Endothelial cell (in vitro differentiated cells): Measurements from ENCODE around the gene TANC2. TPM values are rescaled to one million over a fixed set of nuclear protein-coding genes. Genes with fewer than 3 reads are reported as not detected.

Source experiments
- DNase-seq: peaks from one replicate; pipeline ENCODE4 v3.0.0; 2021; ENCODE audit warnings: low spot score
- H3K27ac Mint-ChIP-seq: one replicate; pipeline ENCODE4 v1.8.0; 2021; ENCODE audit warnings: mixed read lengths, inconsistent platforms; ENCODE audit not compliant: unreplicated experiment
- H3K27me3 Mint-ChIP-seq: one replicate; pipeline ENCODE4 v1.8.0; 2021; ENCODE audit warnings: mild to moderate bottlenecking, moderate library complexity, mixed read lengths, inconsistent platforms; ENCODE audit not compliant: unreplicated experiment
- H3K36me3 Mint-ChIP-seq: one replicate; pipeline ENCODE4 v1.8.0; 2021; ENCODE audit warnings: mild to moderate bottlenecking, low read depth, mixed read lengths, inconsistent platforms; ENCODE audit not compliant: unreplicated experiment
- H3K4me1 Mint-ChIP-seq: one replicate; pipeline ENCODE4 v1.8.0; 2021; ENCODE audit warnings: mild to moderate bottlenecking, mixed read lengths, inconsistent platforms; ENCODE audit not compliant: unreplicated experiment
- H3K4me3 Mint-ChIP-seq: one replicate; pipeline ENCODE4 v1.8.0; 2021; ENCODE audit warnings: mild to moderate bottlenecking, mixed read lengths, inconsistent platforms; ENCODE audit not compliant: unreplicated experiment
- H3K9me3 Mint-ChIP-seq: one replicate; pipeline ENCODE4 v1.8.0; 2021; ENCODE audit warnings: mixed read lengths, inconsistent platforms; ENCODE audit not compliant: unreplicated experiment
- total RNA-seq: library from RNA; stranded (reverse); fragmentation: NEBNext Ultra II Directional; extraction: Animal tissue kit (Norgen Biotek cat#: 25700); gene quantifications from one replicate; pipeline ENCODE4 v1.2.1, GENCODE V29; 2021; ENCODE audit not compliant: unreplicated experiment
- TF ChIP-seq, protein P1 (sequence below): fragments of 200-600 bp; sonication (generic); IDR thresholded peaks from one replicate; pipeline ENCODE4 v1.5.0; 2021; ENCODE audit warnings: antibody characterized with exemption; ENCODE audit not compliant: unreplicated experiment

TANC2 gene
- total RNA-seq, 1 donor from 2014 or later = 86.1 TPM

DNA sequence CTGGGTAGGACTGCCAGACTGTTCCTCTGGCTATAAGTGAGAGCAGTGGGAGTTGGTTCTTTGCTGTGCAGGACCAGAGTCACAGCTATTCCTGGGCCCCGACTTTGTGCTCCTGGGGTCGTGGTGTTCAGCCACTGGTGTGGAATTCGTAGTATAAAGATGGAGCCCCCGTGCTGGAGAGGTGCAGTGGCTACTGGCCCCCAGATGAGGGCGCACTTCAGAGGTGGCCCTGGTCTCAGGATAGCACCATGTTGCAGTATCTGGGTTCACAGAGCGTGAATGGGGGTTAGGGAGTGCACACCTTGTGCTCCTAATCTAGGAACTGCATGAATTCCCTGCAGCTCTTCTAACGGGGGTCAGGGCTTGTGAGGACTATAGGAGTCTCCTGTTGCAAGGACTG lies 21.1 kb downstream of the TANC2 start:
- DNase-seq = no peak
- no peaks in the 10 kb centered on the region for H3K9me3 Mint-ChIP-seq
- H3K4me1 Mint-ChIP-seq = peaks cover 4% of the 10 kb centered on the region
- H3K36me3 Mint-ChIP-seq = no peaks in the 10 kb centered on the region
- H3K27ac Mint-ChIP-seq = no peak overlapping the region
- H3K27me3 Mint-ChIP-seq = peaks cover 2% of the 10 kb centered on the region
- TF ChIP-seq, protein P1, sequence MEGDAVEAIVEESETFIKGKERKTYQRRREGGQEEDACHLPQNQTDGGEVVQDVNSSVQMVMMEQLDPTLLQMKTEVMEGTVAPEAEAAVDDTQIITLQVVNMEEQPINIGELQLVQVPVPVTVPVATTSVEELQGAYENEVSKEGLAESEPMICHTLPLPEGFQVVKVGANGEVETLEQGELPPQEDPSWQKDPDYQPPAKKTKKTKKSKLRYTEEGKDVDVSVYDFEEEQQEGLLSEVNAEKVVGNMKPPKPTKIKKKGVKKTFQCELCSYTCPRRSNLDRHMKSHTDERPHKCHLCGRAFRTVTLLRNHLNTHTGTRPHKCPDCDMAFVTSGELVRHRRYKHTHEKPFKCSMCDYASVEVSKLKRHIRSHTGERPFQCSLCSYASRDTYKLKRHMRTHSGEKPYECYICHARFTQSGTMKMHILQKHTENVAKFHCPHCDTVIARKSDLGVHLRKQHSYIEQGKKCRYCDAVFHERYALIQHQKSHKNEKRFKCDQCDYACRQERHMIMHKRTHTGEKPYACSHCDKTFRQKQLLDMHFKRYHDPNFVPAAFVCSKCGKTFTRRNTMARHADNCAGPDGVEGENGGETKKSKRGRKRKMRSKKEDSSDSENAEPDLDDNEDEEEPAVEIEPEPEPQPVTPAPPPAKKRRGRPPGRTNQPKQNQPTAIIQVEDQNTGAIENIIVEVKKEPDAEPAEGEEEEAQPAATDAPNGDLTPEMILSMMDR = peak; percentile 52
- H3K4me3 Mint-ChIP-seq = no peak overlapping the region

DNA sequence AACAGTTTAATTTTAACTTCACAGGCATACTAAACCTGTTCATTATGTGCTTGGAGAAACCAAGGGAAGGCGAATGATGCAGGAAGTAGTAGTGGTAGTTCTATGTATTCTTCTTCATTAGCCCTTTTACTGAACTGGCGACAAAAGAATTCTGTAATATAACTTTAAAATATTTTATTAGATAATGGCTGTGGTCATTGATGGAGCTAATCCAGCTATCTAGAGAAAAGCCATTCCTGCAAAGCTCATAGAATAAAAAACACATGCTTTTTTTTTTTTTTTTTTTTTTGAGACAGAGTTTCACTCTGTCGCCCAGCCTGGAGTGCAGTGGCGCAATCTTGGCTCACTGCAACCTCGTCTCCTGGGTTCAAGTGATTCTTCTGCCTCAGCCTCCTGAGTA lies 23.5 kb downstream of the TANC2 start:
- TF ChIP-seq, protein P1 = no peak
- no peak overlapping the region for H3K4me3 Mint-ChIP-seq

DNA sequence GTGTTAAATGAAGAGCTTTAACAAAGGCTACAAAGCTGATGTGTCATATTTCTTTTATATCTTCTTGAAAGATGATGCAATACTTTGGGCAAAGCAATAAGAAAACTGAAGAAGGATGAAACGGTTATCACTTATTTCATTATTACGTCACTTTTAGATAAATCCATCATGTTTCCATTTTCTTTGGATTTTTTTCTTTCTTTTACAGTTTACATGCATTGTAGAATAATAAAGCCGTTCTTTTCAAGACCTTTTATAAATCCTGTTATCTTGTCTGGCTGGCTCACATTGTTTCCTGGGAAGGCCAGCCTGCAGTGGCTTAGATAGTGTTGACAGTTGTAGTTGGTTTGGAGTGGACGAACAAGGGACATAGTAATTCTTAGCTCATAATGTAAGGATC lies 28.9 kb downstream of the TANC2 start:
- Mint-ChIP-seq H3K9me3 (no peaks in the 10 kb centered on the region), H3K4me1 (peaks cover 23% of the 10 kb centered on the region), H3K27ac (peak overlapping the region; percentile 81), H3K27me3 (no peaks in the 10 kb centered on the region), H3K4me3 (no peak overlapping the region), H3K36me3 (no peaks in the 10 kb centered on the region)
- no peak for DNase-seq
- TF ChIP-seq, protein P1 = no peak

More for the DNA sequence above, 23.5 kb downstream of the TANC2 start:
- Mint-ChIP-seq H3K9me3 (no peaks in the 10 kb centered on the region), H3K27me3 (peaks cover 2% of the 10 kb centered on the region), H3K36me3 (no peaks in the 10 kb centered on the region), H3K4me1 (peaks cover 4% of the 10 kb centered on the region), H3K27ac (no peak overlapping the region)
- DNase-seq = no peak

DNA sequence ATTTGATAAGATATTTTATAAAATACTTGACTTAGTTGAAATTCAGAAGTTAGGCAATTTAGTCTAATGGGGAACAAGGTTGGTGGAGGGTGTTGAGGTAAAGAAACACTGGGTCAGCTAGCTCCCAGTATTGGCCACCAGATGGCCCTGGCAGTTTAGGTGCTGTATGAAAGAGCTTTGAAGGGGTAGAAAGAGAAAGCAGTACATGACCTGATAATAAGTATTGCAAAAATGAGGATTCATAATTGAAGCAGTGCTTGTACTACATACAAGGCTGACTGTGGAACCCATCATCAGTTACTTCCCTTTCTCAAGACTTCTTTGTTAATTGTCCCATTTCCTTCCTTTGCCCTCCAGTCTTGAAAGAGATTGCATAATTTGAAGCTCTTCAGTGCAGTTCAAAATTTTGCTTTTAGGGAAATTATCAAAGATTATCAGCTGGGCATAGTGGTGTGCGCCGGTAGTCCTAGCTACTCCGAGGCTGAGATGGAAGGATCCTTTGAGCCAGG lies 29.4 kb downstream of the TANC2 start:
- peak; percentile 26 for DNase-seq
- TF ChIP-seq, protein P1 = peak; percentile 45

DNA sequence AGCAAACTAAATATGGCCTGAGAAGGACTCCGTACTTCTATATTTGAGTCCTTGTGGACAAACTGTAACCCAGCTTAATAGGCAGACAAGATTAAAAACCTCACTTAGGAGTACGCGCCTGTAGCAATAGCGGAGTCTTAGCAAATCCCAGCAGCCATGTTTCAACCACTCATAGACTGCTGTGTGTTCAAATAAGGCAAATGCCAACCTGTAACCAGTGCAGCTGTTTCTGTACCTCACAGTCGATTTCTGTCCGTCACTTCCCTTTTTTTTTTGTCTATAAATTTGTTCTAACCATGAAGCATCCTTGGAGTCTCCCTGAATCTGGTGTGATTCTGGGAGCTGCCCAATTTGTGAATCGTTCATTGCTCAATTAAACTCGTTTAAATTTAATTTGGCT lies 30.2 kb downstream of the TANC2 start:
- Mint-ChIP-seq H3K4me3 (peak overlapping the region; percentile 48), H3K27ac (no peak overlapping the region), H3K36me3 (no peaks in the 10 kb centered on the region), H3K27me3 (no peaks in the 10 kb centered on the region), H3K4me1 (peaks cover 24% of the 10 kb centered on the region), H3K9me3 (no peaks in the 10 kb centered on the region)
- DNase-seq = no peak
- TF ChIP-seq, protein P1 = no peak

More for the DNA sequence above, 29.4 kb downstream of the TANC2 start:
- Mint-ChIP-seq H3K9me3 (no peaks in the 10 kb centered on the region), H3K36me3 (no peaks in the 10 kb centered on the region), H3K4me3 (no peak overlapping the region), H3K4me1 (peaks cover 24% of the 10 kb centered on the region), H3K27me3 (no peaks in the 10 kb centered on the region), H3K27ac (peak overlapping the region; percentile 81)
